Ascending aorta (tissue), 2 donors: ENCODE results near the gene PKD2L2. TPM values are rescaled to one million over a fixed set of nuclear protein-coding genes. Genes with fewer than 3 reads are reported as not detected.
A peak's percentile ranks its signal among the peaks of the same experiment; 100 is the strongest.

Source experiments
- DNase-seq, 2 donors: peaks; one replicate each; pipeline ENCODE4 v3.0.0-alpha.2; 2019; ENCODE audit warnings: low spot score in 2 of 2
- H3K27ac ChIP-seq, 2 donors: fragments of 200-600 bp; sonication (generic); one replicate each; pipeline ENCODE4 v1.5.1; 2016 to 2017; ENCODE audit warnings: mild to moderate bottlenecking in 1 of 2
- H3K27me3 ChIP-seq: fragments of 200-600 bp; sonication (generic); one replicate; pipeline ENCODE4 v1.5.1; 2017
- H3K36me3 ChIP-seq, 2 donors: fragments of 200-600 bp; sonication (generic); one replicate each; pipeline ENCODE4 v1.5.1; 2016
- H3K4me1 ChIP-seq, 2 donors: fragments of 200-600 bp; sonication (generic); one replicate each; pipeline ENCODE4 v1.5.1; 2016 to 2017; ENCODE audit warnings: mild to moderate bottlenecking in 1 of 2
- H3K4me3 ChIP-seq, 2 donors: fragments of 200-600 bp; sonication (generic); one replicate each; pipeline ENCODE4 v1.5.1; 2016 to 2017; ENCODE audit warnings: mild to moderate bottlenecking in 1 of 2
- H3K9me3 ChIP-seq, 2 donors: fragments of 200-600 bp; sonication (generic); one replicate each; pipeline ENCODE4 v1.5.1; 2016
- intact Hi-C: fragments of 100-400 bp; cut with DNase I; formaldehyde crosslinking; loops from one replicate; pipeline ENCODE4 v1.15.1; 2023
- total RNA-seq: library from RNA; depleted of rRNA; stranded (reverse); fragments of >200 nt; gene quantifications from one replicate; pipeline ENCODE4 v1.1.0, GENCODE V29; 2016
- TF ChIP-seq, protein P1 (sequence below), 3 experiments: fragments of 200-600 bp in 2 of 3; fragments of 450-650 bp in 1 of 3; sonication (generic) in 2 of 3; IDR thresholded peaks; one replicate each; pipeline ENCODE4 v1.5.1; 2016 to 2019; ENCODE audit warnings: antibody characterized with exemption in 3 of 3, mild to moderate bottlenecking in 1 of 3, moderate library complexity in 1 of 3

Gene PKD2L2
- total RNA-seq, 1 donor from 2014 or later, result not detected

DNA sequence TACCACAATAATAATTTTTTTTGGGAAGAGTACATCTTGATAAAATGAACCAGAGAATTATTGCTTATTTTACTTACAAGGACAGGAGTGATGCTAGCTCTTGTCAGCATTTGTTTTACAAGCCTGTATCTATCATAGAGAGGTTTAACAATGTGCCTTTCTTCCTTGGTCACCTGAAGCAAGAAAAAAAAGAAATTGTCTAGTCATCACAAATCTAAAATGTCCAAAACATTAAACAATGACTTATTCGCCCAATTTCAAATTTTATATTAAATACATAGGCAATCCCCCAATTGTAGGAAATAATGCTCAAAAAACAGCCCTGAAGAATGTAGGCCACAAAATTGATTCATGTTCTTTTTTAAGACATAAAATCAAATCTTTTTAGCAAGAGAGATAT, 56.6 kb downstream of the PKD2L2 start:
- DNase-seq, result no peak
- Histone ChIP-seq H3K4me3 (no peak overlapping the region), H3K27ac (no peak overlapping the region), H3K27me3 (no peaks in the 10 kb centered on the region), H3K36me3 (peaks cover 79 to 91% of the 10 kb centered on the region in 2 donors), H3K4me1 (no peaks in the 10 kb centered on the region), H3K9me3 (no peaks in the 10 kb centered on the region)
- TF ChIP-seq, protein P1, sequence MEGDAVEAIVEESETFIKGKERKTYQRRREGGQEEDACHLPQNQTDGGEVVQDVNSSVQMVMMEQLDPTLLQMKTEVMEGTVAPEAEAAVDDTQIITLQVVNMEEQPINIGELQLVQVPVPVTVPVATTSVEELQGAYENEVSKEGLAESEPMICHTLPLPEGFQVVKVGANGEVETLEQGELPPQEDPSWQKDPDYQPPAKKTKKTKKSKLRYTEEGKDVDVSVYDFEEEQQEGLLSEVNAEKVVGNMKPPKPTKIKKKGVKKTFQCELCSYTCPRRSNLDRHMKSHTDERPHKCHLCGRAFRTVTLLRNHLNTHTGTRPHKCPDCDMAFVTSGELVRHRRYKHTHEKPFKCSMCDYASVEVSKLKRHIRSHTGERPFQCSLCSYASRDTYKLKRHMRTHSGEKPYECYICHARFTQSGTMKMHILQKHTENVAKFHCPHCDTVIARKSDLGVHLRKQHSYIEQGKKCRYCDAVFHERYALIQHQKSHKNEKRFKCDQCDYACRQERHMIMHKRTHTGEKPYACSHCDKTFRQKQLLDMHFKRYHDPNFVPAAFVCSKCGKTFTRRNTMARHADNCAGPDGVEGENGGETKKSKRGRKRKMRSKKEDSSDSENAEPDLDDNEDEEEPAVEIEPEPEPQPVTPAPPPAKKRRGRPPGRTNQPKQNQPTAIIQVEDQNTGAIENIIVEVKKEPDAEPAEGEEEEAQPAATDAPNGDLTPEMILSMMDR (IDR thresholded peaks at IDR 0.05), result no peak
- intact Hi-C loops, result no loop called here

DNA sequence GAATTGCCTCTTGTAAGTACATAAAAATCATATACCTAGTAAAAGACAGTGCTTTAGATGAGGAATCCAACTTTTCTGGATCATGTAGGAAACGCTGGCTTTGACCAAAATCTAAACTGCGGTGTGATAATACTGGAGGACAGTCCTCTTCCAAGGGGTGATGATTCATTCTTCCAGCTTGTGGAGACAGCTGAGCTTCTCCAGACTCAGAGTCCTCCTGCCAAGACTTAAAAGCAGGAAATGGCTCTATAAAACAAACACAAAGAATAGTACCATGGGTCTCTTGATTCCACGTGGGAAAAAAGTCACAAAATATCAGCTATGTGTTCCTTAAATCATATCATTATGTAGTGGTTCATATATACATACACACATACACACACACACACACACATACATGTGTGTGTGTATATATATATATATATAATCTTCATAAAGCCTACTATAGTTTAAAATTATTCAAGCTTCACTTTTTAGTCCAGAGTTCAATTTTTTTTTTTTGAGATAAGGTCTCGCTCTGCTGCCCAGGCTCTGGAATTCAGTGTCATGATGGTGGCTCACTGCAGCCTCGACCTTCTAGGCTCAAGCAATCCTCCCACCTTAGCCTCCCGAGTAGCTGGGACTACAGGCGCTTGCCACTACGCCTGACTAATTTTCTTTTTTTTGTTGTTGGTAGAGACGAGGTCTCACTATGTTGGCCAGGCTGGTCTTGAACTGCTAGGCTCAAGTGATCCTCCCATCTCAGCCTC, 65.0 kb downstream of the PKD2L2 start:
- H3K36me3 ChIP-seq, result peaks cover 17 to 25% of the 10 kb centered on the region in 2 donors
- intact Hi-C loops, result no loop called here
- DNase-seq, result no peak
- H3K27ac ChIP-seq, result peak overlapping the region; percentile 77 to 84
- H3K4me3 ChIP-seq, result peak overlapping the region in 1 of 2 donors; percentile 18
- H3K4me1 ChIP-seq, result peaks cover 4 to 6% of the 10 kb centered on the region in 2 donors
- H3K27me3 ChIP-seq, result no peaks in the 10 kb centered on the region
- TF ChIP-seq, protein P1 (IDR thresholded peaks at IDR 0.05), result no peak
- H3K9me3 ChIP-seq, result no peaks in the 10 kb centered on the region

DNA sequence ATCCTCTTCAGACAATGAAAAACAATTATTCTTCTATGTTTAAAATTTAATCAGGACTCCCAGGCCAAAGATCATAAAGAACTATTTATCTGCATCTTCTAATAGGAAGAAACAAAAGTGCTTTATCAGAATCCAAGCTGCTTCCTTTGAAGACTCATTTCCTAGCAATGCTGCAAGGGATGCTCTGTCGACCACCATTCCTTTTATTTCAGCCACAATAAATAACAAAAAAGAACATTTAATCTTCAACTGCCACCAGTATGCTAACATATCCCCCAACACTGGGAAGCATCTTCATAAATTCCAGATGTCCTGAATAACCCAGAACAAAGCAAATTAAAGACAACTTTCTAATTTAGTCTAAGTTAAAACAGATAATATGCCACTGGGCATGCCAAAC, 68.7 kb downstream of the PKD2L2 start:
- Histone ChIP-seq H3K36me3 (peaks cover 14 to 25% of the 10 kb centered on the region in 2 donors), H3K4me1 (peaks cover 6% of the 10 kb centered on the region in 2 donors), H3K27ac (no peak overlapping the region), H3K4me3 (no peak overlapping the region), H3K9me3 (no peaks in the 10 kb centered on the region), H3K27me3 (no peaks in the 10 kb centered on the region)
- TF ChIP-seq, protein P1 (IDR thresholded peaks at IDR 0.05), result no peak
- intact Hi-C loops, result no loop called here
- no peak for DNase-seq

DNA sequence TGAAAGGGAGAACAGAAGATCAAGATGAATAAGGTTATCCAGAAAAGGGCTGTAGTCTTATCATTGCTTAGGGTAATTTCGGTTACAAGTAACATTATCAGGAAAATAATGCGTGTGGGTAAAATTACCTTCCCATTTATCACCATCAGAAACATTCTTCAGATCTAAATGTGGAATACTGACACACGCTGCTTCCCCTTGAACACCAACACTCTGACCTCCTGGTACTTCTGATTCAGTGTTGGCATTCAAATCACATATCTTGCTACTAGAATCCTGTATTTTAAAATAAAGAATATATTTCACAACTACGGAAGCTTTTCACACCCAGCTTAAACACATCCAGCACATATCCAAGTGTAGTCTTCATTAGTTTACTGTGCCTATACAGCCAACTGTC, 70.2 kb downstream of the PKD2L2 start:
- TF ChIP-seq, protein P1 (IDR thresholded peaks at IDR 0.05), result no peak
- no peak for DNase-seq
- Histone ChIP-seq H3K27ac (no peak overlapping the region), H3K27me3 (no peaks in the 10 kb centered on the region), H3K36me3 (peaks cover 17 to 28% of the 10 kb centered on the region in 2 donors), H3K4me1 (peaks cover 5% of the 10 kb centered on the region in 2 donors), H3K4me3 (no peak overlapping the region), H3K9me3 (no peaks in the 10 kb centered on the region)
- intact Hi-C loops, result no loop called here

DNA sequence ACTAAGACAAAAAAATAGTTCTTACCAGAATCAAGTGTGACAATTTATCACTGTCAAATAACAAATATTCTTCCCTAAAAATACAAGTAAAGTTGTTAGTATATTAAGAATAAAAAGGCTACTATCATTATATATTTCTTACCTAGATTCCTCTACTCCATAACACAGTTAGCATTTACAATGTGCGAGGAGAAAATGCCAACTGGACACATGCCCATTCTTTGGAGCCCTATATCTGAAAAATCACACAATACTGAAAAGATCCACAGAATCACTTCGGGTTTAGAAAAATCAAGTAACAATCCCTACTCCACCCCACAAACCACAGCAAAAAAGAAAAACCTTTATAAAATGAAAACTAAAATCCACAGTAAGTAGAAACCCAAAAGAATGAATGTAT, 70.9 kb downstream of the PKD2L2 start:
- H3K27me3 ChIP-seq, result no peaks in the 10 kb centered on the region
- peaks cover 18 to 33% of the 10 kb centered on the region in 2 donors for H3K36me3 ChIP-seq
- H3K4me1 ChIP-seq, result peaks cover 2 to 3% of the 10 kb centered on the region in 2 donors
- H3K27ac ChIP-seq, result no peak overlapping the region
- TF ChIP-seq, protein P1 (IDR thresholded peaks at IDR 0.05), result no peak
- no peak overlapping the region for H3K4me3 ChIP-seq
- DNase-seq, result no peak
- intact Hi-C loops, result no loop called here
- H3K9me3 ChIP-seq, result no peaks in the 10 kb centered on the region
